ENCODE measurements around the gene C5orf15. TPM values are rescaled to one million over a fixed set of nuclear protein-coding genes. Genes with fewer than 3 reads are reported as not detected.

The C5orf15 gene
- total RNA-seq, 1 donor from 2014 or later: 73.2 TPM

DNA sequence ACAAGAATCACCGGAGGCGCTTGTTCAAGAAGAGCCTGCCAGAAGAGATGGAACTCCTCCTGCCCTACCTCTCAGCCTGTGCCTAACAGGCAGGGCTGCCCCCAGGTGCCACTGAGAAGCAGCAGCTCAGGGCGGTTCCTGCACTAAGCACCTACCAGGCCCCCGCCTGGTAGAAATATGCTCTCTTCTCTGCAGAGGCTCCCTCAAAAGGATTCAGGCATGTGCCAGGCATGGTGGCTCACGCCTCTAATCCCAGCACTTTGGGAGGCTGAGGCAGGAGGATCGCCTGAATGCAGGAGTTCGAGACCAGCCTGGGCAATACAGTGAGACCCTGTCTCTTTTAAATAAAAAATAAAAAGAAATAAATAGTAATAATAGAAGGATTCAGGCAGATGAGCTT lies 30.4 kb upstream of the C5orf15 start:
- no peak overlapping the region for H3K4me3 ChIP-seq (ENCODE audit: low read depth, low read length)
- TF ChIP-seq CTCF (conservative IDR thresholded peaks at IDR 0.05; ENCODE audit: low read depth, low read length): no peak

DNA sequence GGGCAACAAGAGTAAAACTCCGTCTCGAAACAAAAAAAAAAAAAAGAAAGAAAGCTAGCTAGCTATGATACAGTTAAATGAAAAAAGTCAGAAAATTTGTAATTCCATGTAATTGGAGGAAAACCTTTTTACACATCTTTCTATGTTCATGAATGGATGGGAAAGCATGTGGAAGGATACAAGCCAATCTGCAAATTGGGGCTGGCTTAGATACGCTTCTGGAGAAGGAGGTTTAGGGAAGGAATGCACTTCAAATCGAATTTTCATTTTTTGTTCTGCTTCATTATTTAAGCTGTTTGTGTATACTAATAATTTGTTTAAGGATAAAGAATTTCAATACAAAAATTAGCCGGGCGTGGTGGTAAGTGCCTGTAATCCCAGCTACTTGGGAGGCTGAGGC lies 29.6 kb upstream of the C5orf15 start:
- DNase-seq (ENCODE audit: low read depth): no peak
- no peak for TF ChIP-seq CTCF (conservative IDR thresholded peaks at IDR 0.05; ENCODE audit: low read depth, low read length)

More for the DNA sequence above, 30.4 kb upstream of the C5orf15 start:
- DNase-seq (ENCODE audit: low read depth): no peak

DNA sequence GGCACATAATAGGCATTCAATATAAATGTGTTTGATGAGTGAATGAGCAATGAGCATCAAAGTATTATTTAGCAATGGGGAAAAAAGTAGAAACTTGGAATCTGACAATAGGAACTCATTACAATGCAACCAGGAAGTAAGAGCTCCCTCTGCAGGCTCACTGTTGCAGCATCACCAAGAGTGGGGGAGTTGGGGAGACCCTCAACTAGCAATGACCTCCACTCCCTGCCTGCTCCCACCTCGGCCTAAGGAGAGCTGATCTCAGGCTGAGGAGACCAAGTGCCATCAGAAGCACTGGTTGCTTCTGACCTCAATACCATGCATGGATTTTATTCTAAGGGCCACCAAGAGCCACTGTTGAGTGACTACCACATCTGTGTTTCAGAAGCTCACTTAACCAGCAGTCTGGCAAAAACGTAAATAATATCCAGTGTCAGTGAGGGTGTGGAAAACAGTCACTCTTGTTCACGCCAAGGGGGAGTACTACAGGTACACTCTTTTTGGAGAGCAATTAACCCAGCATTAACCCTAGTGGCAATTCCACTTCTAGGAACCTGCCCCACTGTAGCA lies 28.3 kb upstream of the C5orf15 start:
- TF ChIP-seq CTCF (conservative IDR thresholded peaks at IDR 0.05; ENCODE audit: low read depth, low read length): peak; percentile 75
- DNase-seq (ENCODE audit: low read depth): no peak

More for the DNA sequence above, 29.6 kb upstream of the C5orf15 start:
- no peak overlapping the region for H3K4me3 ChIP-seq (ENCODE audit: low read depth, low read length)

DNA sequence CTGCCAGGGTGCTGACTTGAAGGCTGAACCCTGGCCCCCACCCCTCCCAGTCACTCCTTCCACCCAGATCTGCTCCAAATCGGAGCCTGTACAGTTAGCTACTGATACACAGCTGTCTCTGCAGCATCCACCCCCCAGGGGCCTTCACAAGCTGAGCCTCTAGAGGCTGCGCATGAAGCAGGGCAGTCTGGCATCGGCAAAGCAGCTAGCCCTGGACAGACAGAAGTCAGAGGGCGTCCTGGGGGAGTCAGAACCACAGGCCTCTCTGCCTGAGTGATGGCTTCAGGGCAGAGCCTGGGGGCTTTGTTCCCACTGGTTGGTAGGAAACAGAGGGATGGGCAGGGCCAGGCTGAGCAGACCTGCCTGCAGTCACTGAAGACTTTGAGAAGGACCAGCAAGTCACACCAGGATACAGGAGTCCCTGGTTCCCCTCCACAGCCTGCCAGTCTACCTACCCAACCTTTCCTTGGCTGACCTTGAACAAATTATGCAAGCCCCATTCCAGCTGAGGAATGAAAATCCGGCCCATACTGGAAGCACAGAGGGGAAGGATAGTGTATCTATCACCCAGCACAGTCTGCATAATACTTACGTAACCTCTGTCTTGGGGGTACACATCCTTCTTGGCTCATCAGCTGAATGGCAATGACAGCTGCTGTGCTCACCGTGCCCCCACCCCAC lies 27.6 kb upstream of the C5orf15 start:
- peak overlapping the region; percentile 15 for H3K4me3 ChIP-seq (ENCODE audit: low read depth, low read length)
- no peak for DNase-seq (ENCODE audit: low read depth)
- TF ChIP-seq CTCF (conservative IDR thresholded peaks at IDR 0.05; ENCODE audit: low read depth, low read length): no peak

More for the DNA sequence above, 28.3 kb upstream of the C5orf15 start:
- no peak overlapping the region for H3K4me3 ChIP-seq (ENCODE audit: low read depth, low read length)

GRCh38 chr5:133995341-133995740 lies 26.9 kb upstream of the C5orf15 start:
- no peak overlapping the region for H3K4me3 ChIP-seq (ENCODE audit: low read depth, low read length)
- TF ChIP-seq CTCF (conservative IDR thresholded peaks at IDR 0.05; ENCODE audit: low read depth, low read length): no peak
- no peak for DNase-seq (ENCODE audit: low read depth)

GRCh38 chr5:133994990-133995333 lies 26.5 kb upstream of the C5orf15 start:
- DNase-seq (ENCODE audit: low read depth): no peak
- no peak overlapping the region for H3K4me3 ChIP-seq (ENCODE audit: low read depth, low read length)
- no peak for TF ChIP-seq CTCF (conservative IDR thresholded peaks at IDR 0.05; ENCODE audit: low read depth, low read length)
